A549 treated with DMSO at 1 μM for 4 hours (cell line): ENCODE measurements around the gene GGCX. TPM values are rescaled to one million over a fixed set of nuclear protein-coding genes. Genes with fewer than 3 reads are reported as not detected.

Experiments
- total RNA-seq: library from RNA; stranded (reverse); fragments of 200-300 nt; extraction: Qiagen RNA extraction; gene quantifications from 5 replicates; pipeline ENCODE4 v1.2.3, GENCODE V29; 2022; ENCODE audit warnings: low read depth

The GGCX gene
- 39.4 to 45.2 TPM (median 45.0 TPM) in 5 replicates for total RNA-seq

GRCh38 chr2:85561280-85562212 is at the start of gene GGCX:
GGCX (minus strand) TSS chr2:85561493; CDS start chr2:85561428, 65 bp downstream.

GRCh38 chr2:85602476-85603234 is 41.4 kb upstream of the GGCX start, which contains the start of gene TMEM150A:
TMEM150A (minus strand) TSS chr2:85602698; CDS start chr2:85601948, 750 bp downstream.

GRCh38 chr2:85595301-85596025 is 34.2 kb upstream of the GGCX start, which contains the start of gene RNF181:
RNF181 (plus strand) TSS chr2:85595745; CDS start chr2:85595764, 19 bp downstream.

GRCh38 chr2:85584354-85584856 is 23.1 kb upstream of the GGCX start, which contains the start of gene VAMP5:
VAMP5 (plus strand) TSS chr2:85584431; CDS start chr2:85584491, 60 bp downstream.

GRCh38 chr2:85577386-85578242 is 16.3 kb upstream of the GGCX start, which contains the start of gene VAMP8:
VAMP8 (plus strand) TSS chr2:85577586; CDS start chr2:85577647, 61 bp downstream.

GRCh38 chr2:85538507-85539360 is 22.6 kb downstream of the GGCX start, which contains the start of gene MAT2A:
MAT2A (plus strand) TSS chr2:85539168; CDS start chr2:85539288, 120 bp downstream.

Other genes with a start within 250 kb of the GGCX start
- gene TGOLN2, start 233.5 kb downstream of the GGCX start, total RNA-seq = 96.3 to 120 TPM (median 114 TPM) in 5 replicates
- gene RETSAT, start 207.0 kb downstream of the GGCX start, total RNA-seq = 46.7 to 49.9 TPM (median 47.5 TPM) in 5 replicates
- 7.1 to 13.7 TPM (median 12.6 TPM) in 5 replicates for gene ELMOD3, start 206.7 kb downstream of the GGCX start, total RNA-seq
- gene CAPG, start 151.1 kb downstream of the GGCX start, total RNA-seq = 87.2 to 106 TPM (median 91.7 TPM) in 5 replicates
- gene SH2D6, start 142.8 kb downstream of the GGCX start, total RNA-seq = 0.60 to 1.2 TPM (median 0.83 TPM) in 5 replicates
- 446 to 524 TPM (median 495 TPM) in 5 replicates for gene MAT2A, start 22.3 kb downstream of the GGCX start, total RNA-seq
- gene VAMP8, start 16.1 kb upstream of the GGCX start, total RNA-seq = 12.9 to 20.2 TPM (median 16.3 TPM) in 5 replicates
- 0.15 TPM in 1 of 5 replicates, not detected in the others for gene VAMP5, start 22.9 kb upstream of the GGCX start, total RNA-seq
- 182 to 196 TPM (median 191 TPM) in 5 replicates for gene RNF181, start 34.3 kb upstream of the GGCX start, total RNA-seq
- gene TMEM150A, start 41.2 kb upstream of the GGCX start, total RNA-seq = 9.3 to 13.0 TPM (median 12.3 TPM) in 5 replicates
- gene C2orf68, start 50.6 kb upstream of the GGCX start, total RNA-seq = 16.8 to 28.0 TPM (median 26.6 TPM) in 5 replicates
- 67.9 to 77.8 TPM (median 71.8 TPM) in 5 replicates for gene USP39, start 54.7 kb upstream of the GGCX start, total RNA-seq
- gene SFTPB, start 106.7 kb upstream of the GGCX start, total RNA-seq = 0.07 to 0.28 TPM (median 0.16 TPM) in 4 of 5 replicates, not detected in the other
- 0.54 TPM in 1 of 5 replicates, not detected in the others for gene GNLY, start 132.9 kb upstream of the GGCX start, total RNA-seq
- 3.6 to 7.1 TPM (median 4.5 TPM) in 5 replicates for gene ATOH8, start 192.5 kb upstream of the GGCX start, total RNA-seq